KMS-11 (cell line): Measurements from ENCODE around the gene PRPF39.

Experiments
- H2AFZ ChIP-seq: fragments of 200-600 bp; sonication (generic); 2 replicates; pipeline ENCODE4 v1.6.1; 2016; ENCODE audit warnings: antibody characterized with exemption, mixed run types, low read depth
- H3K27ac ChIP-seq: fragments of 200-600 bp; sonication (generic); 2 replicates; pipeline ENCODE4 v1.6.1; 2016; ENCODE audit warnings: mild to moderate bottlenecking, mixed run types
- H3K27me3 ChIP-seq: fragments of 200-600 bp; sonication (generic); 2 replicates; pipeline ENCODE4 v1.6.1; 2017; ENCODE audit warnings: mild to moderate bottlenecking, low read depth, mixed run types, moderate library complexity; ENCODE audit not compliant: insufficient read depth
- H3K36me3 ChIP-seq: fragments of 200-600 bp; sonication (generic); 2 replicates; pipeline ENCODE4 v1.6.1; 2017; ENCODE audit warnings: mild to moderate bottlenecking, mixed run types; ENCODE audit not compliant: insufficient read depth
- H3K4me1 ChIP-seq: fragments of 200-600 bp; sonication (generic); 2 replicates; pipeline ENCODE4 v1.6.1; 2016; ENCODE audit warnings: mild to moderate bottlenecking, low read depth, mixed run types; ENCODE audit not compliant: poor library complexity, severe bottlenecking
- H3K4me2 ChIP-seq: fragments of 200-600 bp; sonication (generic); 2 replicates; pipeline ENCODE4 v1.7.0; 2016; ENCODE audit warnings: mild to moderate bottlenecking, mixed run types
- H3K4me3 ChIP-seq: fragments of 200-600 bp; sonication (generic); IDR thresholded peaks from 2 replicates; pipeline ENCODE4 v1.6.1; 2017; ENCODE audit warnings: low read depth, low read length, mixed read lengths; ENCODE audit not compliant: insufficient read depth
- H3K79me2 ChIP-seq: fragments of 200-600 bp; sonication (generic); 2 replicates; pipeline ENCODE4 v1.6.1; 2016; ENCODE audit warnings: low read depth, mixed run types; ENCODE audit not compliant: insufficient read depth
- H3K9ac ChIP-seq: fragments of 200-600 bp; sonication (generic); 2 replicates; pipeline ENCODE4 v1.6.1; 2016; ENCODE audit warnings: mild to moderate bottlenecking, mixed run types
- H4K20me1 ChIP-seq: fragments of 200-600 bp; sonication (generic); 2 replicates; pipeline ENCODE4 v1.6.1; 2016; ENCODE audit warnings: mild to moderate bottlenecking, mixed run types; ENCODE audit not compliant: insufficient read depth
- CTCF ChIP-seq: fragments of 200-600 bp; sonication (generic); conservative IDR thresholded peaks from 2 replicates; pipeline ENCODE4 v1.6.1; 2017; ENCODE audit warnings: low read depth, mild to moderate bottlenecking, antibody characterized with exemption, low read length, moderate library complexity, mixed read lengths

The PRPF39 gene

DNA sequence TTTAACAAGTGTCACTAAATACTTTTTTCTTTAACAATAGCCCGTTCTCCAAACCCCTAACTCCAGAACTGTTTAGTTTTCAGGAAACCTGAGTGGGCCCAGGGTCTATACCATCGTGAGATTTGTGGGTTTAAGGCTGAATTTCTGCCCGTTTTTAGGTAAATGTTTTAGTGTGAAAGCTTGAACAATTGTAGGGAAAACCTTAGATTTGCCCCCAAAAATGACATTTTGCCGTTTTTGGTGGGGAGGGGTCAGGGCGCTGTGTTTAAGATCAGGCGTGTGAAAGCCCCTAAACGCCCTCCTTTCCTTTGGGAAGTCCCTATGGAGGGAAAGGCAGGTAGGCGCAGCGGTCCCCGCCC, 320 bp upstream of the PRPF39 start:
- Histone ChIP-seq H3K79me2 (peaks cover 44% of the 10 kb centered on the region), H3K27ac (no peak overlapping the region), H2AFZ (peak overlapping the region; percentile 90), H3K4me2 (peak overlapping the region; percentile 64; the same call in 1 of the 2 replicates), H3K27me3 (no peaks in the 10 kb centered on the region), H3K4me1 (peaks cover 24% of the 10 kb centered on the region), H3K36me3 (no peaks in the 10 kb centered on the region), H3K4me3 (no peak overlapping the region), H3K9ac (peak overlapping the region; percentile 22; the same call in 1 of the 2 replicates), H4K20me1 (no peaks in the 10 kb centered on the region)
- TF ChIP-seq CTCF, result no peak

DNA sequence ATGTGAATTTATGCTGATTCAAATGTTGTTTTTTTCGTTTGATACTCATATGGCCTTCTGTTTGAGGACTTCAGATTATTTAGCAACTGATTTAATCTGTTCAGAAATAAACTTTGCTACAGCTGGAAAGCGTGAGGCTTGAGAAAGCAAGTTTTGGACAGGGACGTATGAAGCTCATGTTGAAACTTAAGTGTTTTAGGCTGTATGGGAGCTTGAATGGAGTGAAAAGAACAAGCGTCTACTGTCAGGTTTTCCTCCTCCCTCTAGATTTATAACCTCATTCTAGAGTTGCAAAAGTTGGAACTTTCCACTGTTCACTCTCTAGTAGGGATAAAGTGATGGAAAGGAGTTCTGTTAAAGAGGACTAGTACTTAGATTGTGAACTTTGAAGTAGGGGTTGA, 1.0 kb downstream of the PRPF39 start:
- TF ChIP-seq CTCF, result no peak
- Histone ChIP-seq H3K27ac (peak overlapping the region; percentile 60; the same call in 1 of the 2 replicates), H3K4me3 (no peak overlapping the region), H4K20me1 (0 out of 2 replicates have a peak, but pooled peaks cover 5% of the 10 kb centered on the region), H3K36me3 (no peaks in the 10 kb centered on the region), H2AFZ (no peak overlapping the region), H3K4me2 (peak overlapping the region; percentile 62), H3K79me2 (peaks cover 58% of the 10 kb centered on the region), H3K4me1 (peaks cover 31% of the 10 kb centered on the region), H3K27me3 (no peaks in the 10 kb centered on the region), H3K9ac (peak overlapping the region; percentile 68; the same call in 1 of the 2 replicates)

DNA sequence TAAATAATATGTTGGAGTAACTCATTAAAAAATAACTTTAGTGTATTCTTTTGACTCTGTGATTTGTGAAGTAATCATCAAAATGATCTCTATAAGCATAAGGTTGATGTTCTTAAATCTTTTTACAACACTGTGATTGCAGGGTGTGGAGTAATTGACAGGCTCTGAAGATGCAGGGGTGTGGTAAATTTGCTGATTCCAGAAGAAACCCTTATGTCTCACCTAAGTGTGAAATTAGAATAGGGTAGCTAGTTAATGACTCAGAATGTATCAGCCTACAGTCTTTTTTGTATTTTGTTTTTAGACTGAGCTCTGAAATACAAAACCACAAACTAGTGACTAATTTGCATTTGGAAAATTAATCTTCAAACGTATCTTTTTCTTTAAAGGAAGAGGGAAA, 5.9 kb downstream of the PRPF39 start:
- Histone ChIP-seq H3K79me2 (peaks cover 84% of the 10 kb centered on the region), H3K9ac (no peak overlapping the region), H4K20me1 (0 out of 2 replicates have a peak, but pooled peaks cover 5% of the 10 kb centered on the region), H3K36me3 (no peaks in the 10 kb centered on the region), H2AFZ (no peak overlapping the region), H3K4me2 (no peak overlapping the region), H3K27me3 (no peaks in the 10 kb centered on the region), H3K4me1 (peaks cover 28% of the 10 kb centered on the region), H3K4me3 (no peak overlapping the region), H3K27ac (no peak overlapping the region)
- no peak for TF ChIP-seq CTCF

DNA sequence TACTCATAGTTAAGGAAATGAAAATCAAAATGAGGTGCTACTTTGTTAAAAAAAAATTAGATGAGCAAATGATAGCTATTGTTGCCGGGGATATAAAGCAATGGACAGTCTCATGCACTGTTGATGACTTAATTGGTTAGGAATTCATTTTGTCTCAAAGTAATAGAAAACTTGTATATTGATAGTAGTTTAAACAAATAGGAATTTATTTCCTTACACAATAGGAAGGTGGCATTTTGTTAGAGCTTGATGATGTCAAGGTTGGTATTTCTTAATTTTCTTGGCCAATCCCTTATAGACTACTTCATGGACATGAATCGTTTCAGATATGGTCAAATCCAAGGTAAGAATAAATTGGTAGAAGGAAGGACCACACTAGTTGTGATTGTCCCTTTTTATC, 7.8 kb downstream of the PRPF39 start:
- Histone ChIP-seq H3K4me2 (no peak overlapping the region), H3K9ac (no peak overlapping the region), H3K27me3 (no peaks in the 10 kb centered on the region), H3K36me3 (no peaks in the 10 kb centered on the region), H3K27ac (no peak overlapping the region), H3K4me3 (no peak overlapping the region), H3K79me2 (peaks cover 65% of the 10 kb centered on the region), H2AFZ (no peak overlapping the region), H3K4me1 (peaks cover 14% of the 10 kb centered on the region), H4K20me1 (0 out of 2 replicates have a peak, but pooled peaks cover 5% of the 10 kb centered on the region)
- no peak for TF ChIP-seq CTCF

DNA sequence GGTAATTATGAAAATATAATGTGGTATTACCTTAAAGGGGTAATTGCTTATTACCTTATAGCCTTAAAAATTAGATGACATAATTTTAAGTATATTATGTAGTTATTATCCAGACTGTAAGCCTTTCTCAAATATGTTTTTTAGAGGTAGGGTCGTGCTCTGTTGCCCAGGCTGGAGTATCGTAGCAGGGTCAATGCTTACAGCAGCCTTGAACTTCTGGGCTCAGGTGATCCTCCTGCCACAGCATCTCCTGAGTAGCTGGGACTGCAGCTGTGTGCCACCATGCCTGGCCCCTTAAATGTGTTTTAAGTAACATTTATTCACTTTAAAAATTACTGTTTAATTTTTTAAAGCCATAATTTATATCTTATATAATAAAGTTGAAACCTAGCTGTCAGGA, 10.4 kb downstream of the PRPF39 start:
- H3K4me2 ChIP-seq, result no peak overlapping the region
- no peak overlapping the region for H3K27ac ChIP-seq
- H4K20me1 ChIP-seq, result 0 out of 2 replicates have a peak, but pooled peaks cover 5% of the 10 kb centered on the region
- no peak overlapping the region for H2AFZ ChIP-seq
- no peaks in the 10 kb centered on the region for H3K36me3 ChIP-seq
- no peak for TF ChIP-seq CTCF
- peaks cover 9% of the 10 kb centered on the region for H3K4me1 ChIP-seq
- H3K9ac ChIP-seq, result no peak overlapping the region
- peaks cover 41% of the 10 kb centered on the region for H3K79me2 ChIP-seq
- no peak overlapping the region for H3K4me3 ChIP-seq
- no peaks in the 10 kb centered on the region for H3K27me3 ChIP-seq
